Measurements from ENCODE around the gene CLSTN3. TPM values are rescaled to one million over a fixed set of nuclear protein-coding genes. Genes with fewer than 3 reads are reported as not detected.
A peak's percentile ranks its signal among the peaks of the same experiment; 100 is the strongest.

Gene CLSTN3
- total RNA-seq, 1 experiment from 2014 or later, result 5.2 TPM

DNA sequence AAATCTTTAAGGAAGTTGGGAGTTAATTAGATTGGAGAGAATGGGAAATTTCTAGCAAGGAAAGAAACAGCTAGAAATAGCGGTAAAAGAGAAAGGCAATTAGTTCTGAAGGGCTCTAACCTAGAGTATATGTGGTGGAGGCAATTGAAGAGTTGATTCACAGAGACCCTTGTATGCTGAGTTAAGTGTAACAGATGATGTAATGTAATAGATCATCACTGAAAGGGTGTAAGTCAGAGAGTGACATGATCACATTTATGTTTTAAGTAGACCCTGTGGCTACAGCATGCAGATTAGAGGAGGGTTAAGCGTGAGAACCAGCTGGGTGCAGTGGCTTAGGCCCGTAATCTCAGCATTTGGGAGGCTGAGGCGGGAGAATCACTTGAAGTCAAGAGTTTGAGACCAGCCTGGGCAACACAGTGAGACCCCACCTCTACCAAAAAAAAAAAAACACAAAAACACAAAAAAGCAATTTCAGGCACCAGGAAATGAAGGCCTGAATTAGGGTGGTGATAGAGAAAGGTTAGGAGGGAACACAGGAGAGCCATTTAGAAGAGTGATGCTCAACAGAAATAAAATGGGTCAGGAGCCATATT lies 4.4 kb upstream of the CLSTN3 start:
- DNase-seq (ENCODE audit: extremely low read depth, low read depth), result no peak

DNA sequence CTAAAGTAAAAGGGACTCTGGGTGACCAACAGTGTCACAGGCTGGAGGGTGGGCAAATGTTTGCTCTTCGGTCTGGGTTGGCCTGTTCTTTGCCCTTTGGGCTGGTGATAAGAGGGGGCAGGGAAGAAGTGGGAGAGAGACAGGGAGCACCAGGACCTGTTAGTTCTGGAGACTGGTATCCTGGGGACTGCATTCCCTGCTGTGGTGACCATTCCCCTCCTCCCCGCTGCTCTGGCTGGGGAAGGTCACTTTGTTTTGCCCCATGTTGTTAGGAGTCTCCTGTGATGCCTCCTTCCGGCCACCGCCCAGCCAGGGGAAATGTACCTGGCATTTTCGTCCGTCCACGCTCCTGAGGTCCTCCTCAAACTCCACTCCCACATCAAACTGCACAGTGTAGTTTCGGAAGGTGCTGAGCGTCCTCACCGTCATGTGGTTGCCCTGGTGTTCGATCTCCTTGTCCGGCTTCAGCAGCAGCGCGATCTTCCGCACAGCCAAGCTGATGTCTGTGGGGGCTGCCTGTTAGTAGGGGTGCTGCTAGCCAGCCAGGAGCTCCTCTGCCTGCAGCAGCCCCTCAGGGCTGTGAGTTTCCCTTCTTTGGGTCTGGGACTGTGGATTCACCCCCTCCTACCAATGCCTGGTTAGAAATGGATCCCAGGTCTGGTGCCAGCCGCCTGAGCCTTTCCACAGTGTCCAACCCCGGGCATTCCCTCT lies 2.1 kb upstream of the CLSTN3 start:
- no peak for DNase-seq (ENCODE audit: extremely low read depth, low read depth)

DNA sequence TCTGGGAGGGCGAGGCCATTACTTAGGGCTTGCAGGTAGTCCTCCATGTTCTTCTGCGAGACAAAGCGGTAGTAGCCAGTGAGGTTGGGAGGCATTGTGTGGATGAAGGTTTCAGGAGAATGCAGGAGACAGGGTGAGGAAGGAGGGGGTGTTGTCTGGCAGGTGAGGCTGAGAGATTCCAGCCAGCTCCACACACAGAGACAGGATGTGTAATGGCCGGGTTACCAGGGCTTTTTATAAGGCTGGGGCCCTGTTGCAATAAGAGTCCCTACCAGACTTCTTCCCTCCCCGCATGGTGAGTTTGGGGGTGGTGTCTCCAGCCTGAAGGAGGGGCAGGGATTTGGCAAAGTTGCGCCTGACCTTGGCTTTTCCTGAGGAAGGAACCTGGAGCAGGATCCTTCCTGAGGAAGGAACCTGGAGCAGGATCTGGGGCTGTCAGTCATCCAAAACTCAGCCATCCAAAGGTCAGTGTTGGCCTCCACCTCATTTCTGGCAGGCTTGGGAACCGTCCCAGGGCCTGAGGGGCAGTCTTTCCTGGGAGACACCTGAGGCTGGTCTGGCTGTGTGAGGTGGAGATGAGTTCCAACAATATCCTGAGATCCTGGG lies 1.4 kb upstream of the CLSTN3 start, which contains the start of gene RBP5:
Gene RBP5 (minus strand): TSS at position 209 of the 606 bp plus-strand sequence. CDS start 114 bp downstream, at position 95.
- DNase-seq (ENCODE audit: extremely low read depth, low read depth), result no peak

DNA sequence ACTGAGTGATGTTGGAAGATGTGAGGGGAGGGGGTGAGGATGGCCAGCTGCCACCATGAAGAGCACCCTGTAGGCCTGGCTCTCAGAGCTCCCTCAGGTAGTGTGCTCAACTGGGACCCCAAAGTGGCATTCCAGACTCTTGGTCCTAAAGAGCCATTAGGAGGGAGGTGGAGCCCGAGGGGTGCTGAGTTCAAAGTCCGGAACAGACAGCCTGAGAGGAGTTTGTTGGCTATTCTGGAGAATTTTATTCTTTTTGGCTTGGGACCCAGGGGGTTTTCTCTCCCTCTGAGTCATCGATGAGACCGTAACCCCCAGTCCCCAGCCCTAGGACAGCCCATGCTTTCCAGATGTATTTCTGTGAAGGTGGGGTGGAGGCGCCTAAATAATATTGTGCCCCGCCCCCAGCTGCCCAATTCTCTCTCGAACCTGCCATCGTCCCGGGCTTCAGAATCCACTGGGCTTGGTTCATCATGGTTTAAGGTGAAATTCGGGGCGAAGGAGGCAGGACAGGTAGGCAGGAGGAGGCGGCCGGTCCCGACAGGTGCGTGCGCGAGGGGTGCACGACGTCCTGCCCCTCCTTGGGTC lies 792 bp upstream of the CLSTN3 start:
- no peak for DNase-seq (ENCODE audit: extremely low read depth, low read depth)

DNA sequence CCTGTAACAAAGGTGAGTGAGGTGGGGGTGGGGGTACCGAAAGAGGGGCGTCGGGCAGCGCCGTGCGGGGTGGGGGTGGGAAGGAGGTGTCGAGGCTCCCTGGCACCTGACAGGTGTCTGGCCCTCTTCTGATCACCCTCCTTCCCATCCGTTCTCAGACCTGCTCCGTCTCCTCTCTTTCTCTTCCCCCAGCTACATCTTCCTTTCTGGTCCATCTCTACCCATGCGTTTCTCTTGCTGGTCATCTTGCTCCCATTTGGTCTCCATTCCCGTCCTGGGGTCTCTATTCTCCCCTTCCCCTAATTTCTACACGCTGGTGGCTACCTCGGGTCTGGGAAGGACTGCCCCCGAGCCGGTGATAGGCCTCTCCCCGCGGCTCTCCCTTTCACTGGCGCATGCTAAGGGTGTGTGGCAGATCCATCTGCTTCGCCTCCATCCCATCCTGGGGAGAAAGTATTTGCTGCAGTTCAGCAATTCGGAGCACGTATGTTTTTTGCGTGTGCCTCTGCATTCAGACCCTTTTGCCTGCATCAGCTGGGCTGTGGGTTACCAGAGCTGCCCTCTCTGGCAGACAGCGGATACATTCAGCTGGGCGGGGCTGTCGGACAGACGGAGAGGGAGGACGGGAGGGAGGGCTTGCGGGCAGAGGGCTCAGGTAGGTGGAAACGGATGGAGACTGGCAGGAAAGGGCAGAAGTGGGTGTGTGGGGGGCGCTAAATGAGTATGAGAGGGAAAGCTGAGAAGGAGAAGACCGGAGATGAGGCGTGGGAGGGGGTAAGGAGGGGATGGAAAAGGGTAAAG lies 730 bp downstream of the CLSTN3 start:
- DNase-seq (ENCODE audit: extremely low read depth, low read depth), result no peak

DNA sequence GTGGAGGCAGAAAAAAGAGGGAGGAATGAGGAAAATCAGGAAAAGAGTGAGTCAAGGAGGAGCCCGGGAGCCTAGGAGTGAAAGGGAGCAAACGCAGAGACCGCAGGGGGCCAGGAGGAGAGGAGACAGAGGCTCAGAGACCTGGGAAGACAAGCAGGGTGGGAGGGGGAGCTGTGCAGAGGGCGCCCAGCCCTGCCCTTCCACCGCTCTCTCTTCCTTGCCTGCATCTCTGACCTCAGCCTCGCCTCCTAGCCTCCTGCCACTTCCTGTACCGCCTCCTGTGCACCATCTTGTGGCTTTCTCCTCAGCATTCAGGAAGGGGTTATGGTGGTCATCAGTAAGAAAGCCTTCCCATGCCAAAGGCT lies 1.3 kb downstream of the CLSTN3 start:
- no peak for DNase-seq (ENCODE audit: extremely low read depth, low read depth)

DNA sequence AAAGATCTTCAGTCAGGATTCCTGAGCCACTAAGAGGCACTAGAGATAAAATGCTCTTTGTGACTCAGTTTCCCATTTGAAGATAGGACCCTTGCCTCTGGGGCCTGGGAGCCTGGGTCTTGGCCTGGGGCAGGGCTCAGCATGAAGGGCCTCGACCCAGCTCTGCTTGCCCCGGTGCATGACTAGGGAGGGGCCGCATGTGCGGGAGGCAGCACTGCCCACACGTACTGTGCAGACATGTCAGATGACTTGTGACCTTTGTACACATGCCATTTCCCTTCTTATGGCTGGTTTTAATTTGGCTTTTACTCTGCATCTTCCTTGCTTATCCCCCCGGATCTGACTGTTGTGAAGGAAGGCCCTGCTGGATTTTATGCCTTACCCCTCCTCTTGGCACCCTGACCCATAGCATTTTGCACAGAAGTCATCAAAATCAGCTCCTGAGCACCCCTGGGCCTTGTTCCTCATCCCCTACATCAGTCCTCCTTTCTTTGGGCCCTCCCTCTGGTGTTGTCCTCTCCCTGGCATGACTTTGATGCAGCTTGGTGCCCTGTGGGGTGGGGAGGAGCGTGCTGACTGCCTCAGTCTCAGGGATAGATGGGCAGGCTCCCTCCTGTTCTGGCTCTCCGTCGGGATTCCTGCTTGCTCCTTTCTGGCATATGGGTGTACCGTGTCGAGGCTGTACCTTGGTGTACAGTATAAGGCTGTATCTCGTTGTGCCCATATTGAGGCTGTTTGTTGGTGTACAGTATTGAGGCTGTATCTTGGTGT lies 4.4 kb downstream of the CLSTN3 start:
- no peak for DNase-seq (ENCODE audit: extremely low read depth, low read depth)

DNA sequence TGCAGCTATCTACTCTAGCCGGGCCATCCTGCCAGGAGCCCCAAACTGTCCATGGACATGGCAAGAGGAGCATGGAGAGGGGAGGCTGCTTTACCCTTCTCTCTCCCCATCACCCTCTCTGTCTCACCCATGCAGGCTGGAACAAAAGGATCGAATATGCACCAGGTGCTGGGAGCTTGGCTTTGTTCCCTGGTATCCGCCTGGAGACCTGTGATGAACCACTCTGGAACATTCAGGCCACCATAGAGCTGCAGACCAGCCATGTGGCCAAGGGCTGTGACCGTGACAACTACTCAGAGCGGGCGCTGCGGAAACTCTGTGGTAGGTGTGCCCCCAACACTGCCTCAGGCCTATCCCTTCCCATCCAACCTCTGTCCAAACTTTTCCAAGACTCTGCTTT lies 5.9 kb downstream of the CLSTN3 start:
- no peak for DNase-seq (ENCODE audit: extremely low read depth, low read depth)

DNA sequence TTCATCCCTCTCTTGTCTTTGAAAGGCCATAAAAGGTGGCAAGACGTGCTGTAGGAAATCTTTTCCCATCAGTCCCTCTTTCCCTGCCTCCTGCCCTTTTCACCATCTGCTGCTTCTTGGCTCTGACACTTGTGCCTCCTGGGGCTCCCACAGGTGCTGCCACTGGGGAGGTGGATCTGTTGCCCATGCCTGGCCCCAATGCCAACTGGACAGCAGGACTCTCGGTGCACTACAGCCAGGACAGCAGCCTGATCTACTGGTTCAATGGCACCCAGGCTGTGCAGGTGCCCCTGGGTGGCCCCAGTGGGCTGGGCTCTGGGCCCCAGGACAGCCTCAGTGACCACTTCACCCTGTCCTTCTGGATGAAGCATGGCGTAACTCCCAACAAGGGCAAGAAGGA lies 6.5 kb downstream of the CLSTN3 start:
- DNase-seq (ENCODE audit: extremely low read depth, low read depth), result no peak

DNA sequence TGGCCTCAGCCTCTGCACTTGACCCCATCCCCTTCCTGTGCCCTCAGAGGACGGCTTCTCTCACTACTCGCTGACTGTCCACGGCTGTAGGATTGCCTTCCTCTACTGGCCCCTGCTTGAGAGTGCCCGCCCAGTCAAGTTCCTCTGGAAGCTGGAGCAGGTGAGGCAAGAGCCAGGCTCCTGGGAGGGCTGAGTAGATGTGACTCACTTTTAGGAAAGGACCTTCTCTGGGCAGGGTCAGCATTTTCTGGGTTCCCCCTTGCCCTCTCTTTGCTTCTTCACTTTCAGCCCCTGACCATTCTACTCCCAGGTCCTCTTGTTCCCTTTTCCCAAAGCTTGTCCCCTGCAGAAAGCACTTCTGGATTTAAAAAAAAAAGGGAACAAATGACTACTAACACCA lies 7.7 kb downstream of the CLSTN3 start:
- no peak for DNase-seq (ENCODE audit: extremely low read depth, low read depth)

DNA sequence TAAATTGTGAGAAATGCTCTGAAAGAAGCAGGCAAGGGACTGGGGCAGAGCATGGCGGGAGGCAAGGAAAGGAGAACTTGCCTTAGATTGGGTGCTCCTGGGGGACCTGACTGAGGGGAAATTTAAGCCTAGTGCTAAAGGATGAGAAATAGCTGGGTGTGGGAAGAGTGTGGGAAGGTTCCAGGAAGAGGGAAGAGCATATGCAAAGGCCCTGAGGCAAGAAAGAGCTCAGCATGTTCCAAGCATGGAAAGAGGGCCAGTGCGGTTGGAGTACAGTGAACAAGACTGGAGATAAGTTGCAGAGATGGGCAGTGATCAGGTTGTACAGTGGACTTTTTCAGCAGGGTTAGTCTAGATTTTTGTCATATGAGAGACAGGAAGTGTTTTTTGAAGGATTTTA lies 9.0 kb downstream of the CLSTN3 start:
- DNase-seq (ENCODE audit: extremely low read depth, low read depth), result no peak

DNA sequence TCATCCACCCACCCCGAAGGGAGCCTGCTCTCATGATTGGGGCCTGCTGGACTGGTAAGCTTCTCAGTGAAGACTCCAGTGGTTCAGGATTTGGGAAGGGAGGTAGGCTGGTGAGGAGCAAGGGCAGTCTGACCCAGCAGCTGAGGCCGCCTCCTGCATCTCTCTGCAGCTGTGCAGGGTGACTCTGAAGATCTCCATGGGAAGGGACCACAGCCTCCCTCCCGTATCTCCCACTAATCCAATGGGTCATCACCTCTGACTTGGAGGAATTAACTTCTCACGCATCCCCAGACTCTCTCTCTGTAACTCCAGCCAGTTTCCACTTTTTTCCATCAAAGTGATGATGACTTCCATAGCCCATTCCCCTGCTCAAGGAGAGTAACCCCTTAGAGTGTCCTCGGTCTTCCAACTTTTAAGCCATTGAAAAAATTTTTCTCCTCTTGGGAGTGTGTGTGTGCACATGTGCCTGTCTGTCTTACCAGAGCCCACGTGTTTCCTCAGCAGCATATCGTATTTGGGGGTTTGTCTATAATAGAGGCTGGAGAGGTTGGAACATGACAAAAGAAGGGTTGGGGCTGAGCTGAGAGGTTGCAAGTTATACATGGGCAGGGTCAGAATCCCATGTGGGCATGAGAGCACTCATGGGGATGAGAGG lies 11.3 kb downstream of the CLSTN3 start:
- no peak for DNase-seq (ENCODE audit: extremely low read depth, low read depth)

DNA sequence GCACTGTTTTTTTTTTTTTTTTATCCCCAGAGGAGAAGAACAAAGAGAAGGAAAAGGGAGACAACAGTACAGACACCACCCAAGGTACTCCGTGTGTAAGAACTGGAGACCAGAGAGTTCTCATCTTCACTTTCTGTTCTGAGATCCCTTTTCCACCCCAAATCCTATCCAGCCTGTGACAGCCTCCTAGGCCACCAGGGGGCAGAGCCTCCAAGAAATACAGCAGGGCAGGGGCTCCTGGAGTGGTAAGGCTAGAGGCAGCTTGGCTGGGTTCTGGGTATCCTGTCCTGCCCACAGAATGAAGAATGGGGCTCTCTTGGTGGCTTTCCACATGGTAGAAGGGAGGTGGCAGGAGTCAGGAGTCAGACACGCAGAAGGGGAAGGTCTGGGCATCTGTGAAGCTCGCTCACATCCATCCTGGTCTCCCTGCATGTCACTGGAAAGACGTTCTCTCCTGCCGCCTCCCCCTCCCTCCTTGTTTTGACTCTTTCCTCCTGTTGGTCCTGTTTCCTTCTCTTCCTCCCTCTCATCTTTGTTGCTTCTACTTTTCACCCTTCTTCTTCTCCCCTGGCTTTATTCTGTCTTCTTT lies 12.0 kb downstream of the CLSTN3 start:
- DNase-seq (ENCODE audit: extremely low read depth, low read depth), result peak; percentile 33

DNA sequence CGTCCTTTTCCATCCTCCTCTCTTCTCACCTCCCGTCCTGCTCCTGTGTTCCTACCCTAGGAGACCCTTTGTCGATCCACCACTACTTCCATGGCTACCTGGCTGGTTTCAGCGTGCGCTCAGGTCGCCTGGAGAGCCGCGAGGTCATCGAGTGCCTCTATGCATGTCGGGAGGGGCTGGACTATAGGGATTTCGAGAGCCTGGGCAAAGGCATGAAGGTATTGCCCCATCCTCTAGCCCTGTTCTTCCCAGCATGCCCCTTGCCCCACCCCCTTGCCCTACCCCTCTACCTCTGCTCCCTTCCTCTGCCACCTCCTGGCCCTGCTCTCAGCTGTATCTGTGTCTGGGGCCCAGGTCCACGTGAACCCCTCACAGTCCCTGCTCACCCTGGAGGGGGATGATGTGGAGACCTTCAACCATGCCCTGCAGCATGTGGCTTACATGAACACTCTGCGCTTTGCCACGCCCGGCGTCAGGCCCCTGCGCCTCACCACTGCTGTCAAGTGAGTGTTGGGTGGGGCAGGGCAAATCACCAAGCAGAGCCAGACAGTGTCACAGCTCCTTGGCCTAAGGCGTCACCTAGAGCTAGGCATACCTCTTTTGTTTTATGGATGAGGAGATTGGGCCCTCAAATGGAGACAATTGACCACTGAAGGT lies 12.8 kb downstream of the CLSTN3 start:
- no peak for DNase-seq (ENCODE audit: extremely low read depth, low read depth)

DNA sequence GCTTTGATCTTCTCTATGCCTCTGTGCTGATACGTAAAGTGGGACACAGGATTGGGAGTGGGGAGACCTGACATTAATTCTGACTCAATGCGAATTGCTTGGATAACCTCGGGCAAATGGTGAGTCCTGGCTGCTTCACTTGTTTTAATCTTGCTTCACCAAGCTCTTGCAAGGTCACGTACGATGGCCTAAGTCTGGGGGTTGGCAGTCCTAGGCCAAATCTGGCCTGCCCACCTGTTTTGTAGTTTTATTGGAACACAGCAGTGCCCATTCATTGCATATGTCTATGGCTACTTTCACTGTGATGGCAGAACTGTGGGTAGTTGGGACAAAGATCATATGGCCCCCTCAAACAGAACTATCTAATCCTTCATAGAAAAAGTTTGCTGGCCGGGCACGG lies 13.4 kb downstream of the CLSTN3 start:
- no peak for DNase-seq (ENCODE audit: extremely low read depth, low read depth)

DNA sequence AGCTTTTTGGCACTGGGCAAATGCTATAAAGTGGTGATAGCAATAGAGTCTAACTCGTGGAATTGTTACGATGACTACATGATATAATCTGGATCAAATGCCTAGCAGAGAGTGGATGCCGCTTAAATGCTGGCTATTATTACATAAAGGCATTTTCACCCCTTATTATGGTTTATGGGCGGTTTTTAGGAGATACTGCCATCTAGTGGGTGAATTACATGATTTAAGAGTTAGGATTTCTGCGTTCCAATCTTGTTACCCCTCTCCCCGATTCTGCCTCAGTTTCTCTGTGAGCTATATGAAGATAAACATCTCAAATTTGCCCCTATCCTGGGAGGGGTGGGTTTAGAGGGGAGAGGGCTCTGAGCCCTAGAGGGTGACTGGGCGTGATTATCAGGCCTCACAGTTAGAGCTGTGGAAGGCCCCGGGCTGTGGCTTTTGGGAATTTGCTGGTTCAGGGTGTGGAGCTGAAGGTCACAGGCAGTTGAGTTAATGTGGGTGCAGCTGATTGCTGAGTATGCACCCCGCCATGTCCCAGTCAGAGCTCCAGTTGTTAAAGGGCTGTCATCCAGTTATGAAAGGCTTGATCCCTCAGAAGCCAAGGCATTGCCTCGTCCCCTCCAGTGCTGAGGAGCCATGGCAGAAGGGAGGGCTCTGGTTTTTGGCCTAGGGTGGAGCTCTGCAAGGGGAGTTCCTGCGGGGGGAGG lies 14.4 kb downstream of the CLSTN3 start:
- no peak for DNase-seq (ENCODE audit: extremely low read depth, low read depth)

DNA sequence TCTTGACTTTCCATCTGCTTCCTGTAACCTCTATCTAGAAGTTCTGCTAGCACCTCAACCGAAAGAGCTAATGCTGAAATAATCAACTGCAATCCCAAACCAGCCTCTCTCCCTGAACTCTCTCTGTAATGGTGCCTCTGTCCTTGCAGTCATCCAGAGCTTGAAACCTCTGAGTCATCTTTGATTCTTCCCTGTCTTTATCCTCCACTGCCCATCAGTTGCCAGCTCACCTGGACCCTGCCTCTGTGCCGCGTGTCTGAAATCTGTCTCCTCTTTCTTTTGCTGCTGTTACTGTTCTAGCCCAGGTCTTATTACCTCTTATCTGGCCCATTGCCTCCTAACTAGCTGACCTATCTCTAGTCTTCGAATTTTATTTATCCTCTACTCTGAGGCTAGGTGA lies 15.5 kb downstream of the CLSTN3 start:
- DNase-seq (ENCODE audit: extremely low read depth, low read depth), result no peak

DNA sequence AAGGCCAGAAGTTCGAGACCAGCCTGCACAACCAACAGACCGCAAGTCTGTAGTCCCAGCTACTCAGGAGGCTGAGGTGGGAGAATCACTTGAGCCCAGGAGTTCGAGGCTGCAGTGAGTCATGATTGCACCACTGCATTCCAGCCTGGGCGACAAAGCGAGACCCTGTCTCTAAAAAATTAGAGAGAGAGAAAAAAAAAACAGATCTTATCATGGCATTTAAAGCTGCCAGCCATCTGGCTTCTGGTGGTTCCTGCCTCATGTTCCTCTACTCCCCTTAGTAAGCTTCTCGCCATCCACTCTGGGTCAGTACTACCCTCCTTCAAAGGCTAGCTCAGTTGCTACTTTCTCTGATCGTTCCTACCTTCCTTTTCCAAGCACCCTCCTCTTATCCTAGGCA lies 16.1 kb downstream of the CLSTN3 start:
- no peak for DNase-seq (ENCODE audit: extremely low read depth, low read depth)
